ENCODE results near the gene TACC2.

Gene TACC2

DNA sequence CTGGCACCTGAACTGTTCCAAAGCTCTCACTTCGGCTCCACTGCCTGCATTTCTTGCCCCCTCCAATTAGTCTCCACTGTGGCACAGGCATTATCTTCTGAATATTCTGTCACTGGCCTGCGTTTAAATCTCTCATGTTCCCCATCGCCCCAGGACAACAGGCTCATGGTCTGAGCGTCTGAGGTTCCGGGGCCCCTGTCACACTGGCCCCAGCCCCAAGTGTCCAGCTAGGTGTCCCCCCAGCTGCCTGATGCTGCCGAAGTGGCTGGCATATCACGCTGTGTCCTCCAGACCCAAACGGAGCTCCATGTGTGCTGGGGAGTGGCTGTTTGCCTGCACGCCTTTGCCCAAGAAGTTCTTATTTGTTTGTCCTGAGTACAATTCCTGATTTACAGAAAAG lies 135.4 kb downstream of the TACC2 start:
- TF ChIP-seq, protein P1, sequence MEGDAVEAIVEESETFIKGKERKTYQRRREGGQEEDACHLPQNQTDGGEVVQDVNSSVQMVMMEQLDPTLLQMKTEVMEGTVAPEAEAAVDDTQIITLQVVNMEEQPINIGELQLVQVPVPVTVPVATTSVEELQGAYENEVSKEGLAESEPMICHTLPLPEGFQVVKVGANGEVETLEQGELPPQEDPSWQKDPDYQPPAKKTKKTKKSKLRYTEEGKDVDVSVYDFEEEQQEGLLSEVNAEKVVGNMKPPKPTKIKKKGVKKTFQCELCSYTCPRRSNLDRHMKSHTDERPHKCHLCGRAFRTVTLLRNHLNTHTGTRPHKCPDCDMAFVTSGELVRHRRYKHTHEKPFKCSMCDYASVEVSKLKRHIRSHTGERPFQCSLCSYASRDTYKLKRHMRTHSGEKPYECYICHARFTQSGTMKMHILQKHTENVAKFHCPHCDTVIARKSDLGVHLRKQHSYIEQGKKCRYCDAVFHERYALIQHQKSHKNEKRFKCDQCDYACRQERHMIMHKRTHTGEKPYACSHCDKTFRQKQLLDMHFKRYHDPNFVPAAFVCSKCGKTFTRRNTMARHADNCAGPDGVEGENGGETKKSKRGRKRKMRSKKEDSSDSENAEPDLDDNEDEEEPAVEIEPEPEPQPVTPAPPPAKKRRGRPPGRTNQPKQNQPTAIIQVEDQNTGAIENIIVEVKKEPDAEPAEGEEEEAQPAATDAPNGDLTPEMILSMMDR (conservative IDR thresholded peaks at IDR 0.05): no peak

DNA sequence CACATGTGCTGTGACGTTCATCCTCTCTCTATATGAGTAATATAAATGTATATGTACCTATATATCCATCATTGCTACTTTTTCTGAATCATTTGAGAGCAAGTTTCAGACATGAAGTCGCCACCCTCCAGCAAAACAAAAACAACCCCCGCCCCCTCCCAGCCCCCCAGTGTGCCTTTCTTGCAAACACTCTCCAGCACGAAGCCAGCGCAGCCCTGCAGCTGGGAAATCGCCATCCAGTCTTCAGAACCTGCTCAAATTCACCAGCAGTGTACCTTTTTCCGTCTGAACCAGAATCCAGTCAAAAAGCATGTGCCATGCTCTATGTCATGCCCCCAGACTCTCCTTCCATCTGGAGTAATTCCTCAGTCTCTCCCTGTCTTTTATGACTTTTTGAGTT lies 135.8 kb downstream of the TACC2 start:
- H3K27ac ChIP-seq: no peak overlapping the region
- TF ChIP-seq, protein P1 (conservative IDR thresholded peaks at IDR 0.05): no peak

More for the DNA sequence above, 135.4 kb downstream of the TACC2 start:
- no peak overlapping the region for H3K27ac ChIP-seq

DNA sequence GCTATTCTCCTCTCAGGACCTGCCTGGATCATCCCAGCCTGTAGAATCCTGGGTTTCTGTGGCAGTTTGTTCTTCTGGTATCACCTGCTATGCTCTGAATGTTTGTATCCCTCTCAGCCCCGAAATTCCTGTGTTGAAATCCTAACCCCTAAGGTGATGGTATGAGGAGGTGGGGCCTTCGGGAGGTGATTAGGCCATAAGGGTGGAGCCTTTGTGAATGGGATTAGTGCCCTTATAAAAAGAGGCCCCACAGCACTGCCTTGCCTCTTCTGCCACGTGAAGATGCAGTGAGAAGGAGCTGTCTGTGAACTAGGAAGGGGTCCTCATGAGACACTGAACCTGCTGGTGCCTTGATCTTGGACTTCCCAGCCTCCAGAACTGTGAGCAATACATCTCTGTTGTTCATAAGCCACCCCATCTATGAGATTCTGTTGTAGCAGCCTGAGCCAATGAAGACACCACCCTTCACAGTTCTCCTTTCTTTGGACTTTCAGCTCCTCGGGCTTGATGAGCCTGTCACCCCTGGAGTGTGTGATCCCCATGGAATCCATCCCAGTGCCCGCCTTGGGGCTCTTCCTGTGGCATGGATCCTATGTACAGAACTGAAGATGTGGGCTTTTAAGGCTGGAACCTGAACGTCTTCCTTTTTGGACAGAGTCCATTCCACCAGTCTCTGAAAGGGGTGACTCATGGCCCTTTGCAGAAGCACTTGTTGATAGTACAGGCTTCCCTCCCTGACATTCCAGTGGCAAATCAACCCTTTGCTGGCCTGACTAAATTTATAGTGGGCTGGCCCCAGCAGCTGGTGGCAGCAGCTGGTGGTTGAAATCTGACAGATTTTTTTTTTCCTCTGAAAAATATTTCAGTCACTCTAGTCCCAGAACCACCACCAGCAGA lies 138.0 kb downstream of the TACC2 start:
- no peak overlapping the region for H3K27ac ChIP-seq
- TF ChIP-seq, protein P1 (conservative IDR thresholded peaks at IDR 0.05): no peak

DNA sequence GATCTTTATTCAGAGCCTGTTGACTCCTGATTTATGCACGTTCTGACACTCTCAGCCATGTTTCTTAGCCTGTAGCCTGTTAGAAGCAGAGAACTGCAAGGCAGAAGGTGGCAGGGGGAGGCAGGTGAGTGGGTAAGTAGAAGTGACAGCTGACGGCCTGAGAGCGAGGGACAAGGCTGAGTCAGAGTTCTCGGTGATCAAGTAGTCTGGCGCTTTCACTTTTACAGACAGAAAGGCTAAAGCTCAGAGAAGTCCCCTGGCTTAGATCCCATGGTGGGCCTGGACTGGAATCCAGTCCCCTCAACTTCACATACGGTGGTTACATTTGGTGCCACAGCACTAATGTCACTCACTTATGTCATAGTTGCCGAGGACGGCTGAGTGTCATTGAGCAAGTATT lies 139.0 kb downstream of the TACC2 start:
- TF ChIP-seq, protein P1 (conservative IDR thresholded peaks at IDR 0.05): no peak
- no peak overlapping the region for H3K27ac ChIP-seq

DNA sequence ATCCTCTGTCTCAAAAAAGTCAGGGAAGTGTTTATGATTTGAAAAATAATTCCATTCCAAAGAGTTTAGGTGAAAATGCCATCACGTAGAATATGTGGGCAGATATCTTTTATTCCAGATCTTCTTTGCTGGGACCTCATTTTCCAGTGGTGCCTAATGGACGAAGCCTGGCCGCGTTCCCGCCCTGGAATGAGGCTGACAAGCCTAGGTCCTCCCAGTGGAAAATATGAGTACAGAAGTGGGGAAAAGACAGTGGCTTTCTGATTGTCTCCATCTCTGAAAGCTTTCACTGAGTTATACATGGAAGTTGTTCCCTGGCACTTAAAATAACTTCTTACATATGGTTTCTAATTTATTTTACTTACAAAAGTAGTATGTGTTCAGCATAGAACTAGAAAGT lies 139.4 kb downstream of the TACC2 start:
- TF ChIP-seq, protein P1 (conservative IDR thresholded peaks at IDR 0.05): no peak
- H3K27ac ChIP-seq: no peak overlapping the region

DNA sequence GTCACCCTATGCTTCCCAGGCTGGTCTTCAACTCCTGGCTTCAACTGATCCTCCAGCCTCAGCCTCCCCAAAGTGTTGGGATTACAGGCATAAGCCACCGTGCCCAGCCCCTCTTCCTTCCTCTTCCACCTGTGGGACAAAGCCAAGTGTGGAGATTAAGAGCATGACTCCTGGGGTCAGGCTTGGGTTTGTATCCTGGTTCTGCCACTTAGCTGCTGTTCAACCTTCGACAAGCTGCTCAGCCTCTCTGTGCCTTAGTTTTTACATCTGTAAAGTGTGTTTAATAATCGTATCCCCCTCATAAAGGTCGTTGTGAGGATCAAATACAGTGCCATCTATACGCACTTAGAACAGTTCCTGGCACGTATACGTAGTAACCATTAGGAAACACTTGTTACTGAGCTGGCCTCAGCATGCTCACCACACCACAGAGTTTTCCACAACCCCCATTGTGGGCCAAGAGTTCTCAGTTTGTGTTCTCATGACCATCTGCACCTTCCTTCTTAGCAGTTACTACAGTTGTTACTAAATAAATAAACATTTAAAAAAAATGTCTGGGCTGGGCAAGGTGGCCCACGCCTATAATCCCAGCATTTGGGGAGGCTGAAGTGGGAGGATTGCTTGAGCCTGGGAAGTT lies 141.6 kb downstream of the TACC2 start:
- TF ChIP-seq, protein P1 (conservative IDR thresholded peaks at IDR 0.05): no peak
- no peak overlapping the region for H3K27ac ChIP-seq

DNA sequence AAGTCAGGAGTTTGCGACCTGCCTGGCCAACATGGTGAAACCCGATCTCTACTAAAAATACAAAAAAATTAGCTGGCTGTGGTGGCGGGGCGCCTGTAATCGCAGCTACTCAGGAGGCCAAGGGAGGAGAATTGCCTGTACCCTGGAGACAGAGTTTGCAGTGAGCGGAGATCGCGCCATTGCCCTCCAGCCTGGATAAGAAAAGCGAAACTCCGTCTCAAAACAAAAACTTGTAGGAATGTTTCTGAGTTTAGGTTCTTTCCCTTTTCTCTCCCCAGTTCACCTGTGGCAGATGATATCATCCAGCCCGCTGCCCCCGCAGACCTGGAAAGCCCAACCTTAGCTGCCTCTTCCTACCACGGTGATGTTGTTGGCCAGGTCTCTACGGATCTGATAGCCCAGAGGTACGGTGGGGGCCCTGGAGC lies 143.4 kb downstream of the TACC2 start:
- TF ChIP-seq, protein P1 (conservative IDR thresholded peaks at IDR 0.05): no peak
- no peak overlapping the region for H3K27ac ChIP-seq
